Endothelial cell (in vitro differentiated cells): ENCODE results near the gene SEPTIN8. TPM values are rescaled to one million over a fixed set of nuclear protein-coding genes. Genes with fewer than 3 reads are reported as not detected.

Experiments
- DNase-seq: peaks from one replicate; pipeline ENCODE4 v3.0.0; 2021; ENCODE audit warnings: low spot score
- H3K27ac Mint-ChIP-seq: one replicate; pipeline ENCODE4 v1.8.0; 2021; ENCODE audit warnings: mixed read lengths, inconsistent platforms; ENCODE audit not compliant: unreplicated experiment
- H3K27me3 Mint-ChIP-seq: one replicate; pipeline ENCODE4 v1.8.0; 2021; ENCODE audit warnings: mild to moderate bottlenecking, moderate library complexity, mixed read lengths, inconsistent platforms; ENCODE audit not compliant: unreplicated experiment
- H3K36me3 Mint-ChIP-seq: one replicate; pipeline ENCODE4 v1.8.0; 2021; ENCODE audit warnings: mild to moderate bottlenecking, low read depth, mixed read lengths, inconsistent platforms; ENCODE audit not compliant: unreplicated experiment
- H3K4me1 Mint-ChIP-seq: one replicate; pipeline ENCODE4 v1.8.0; 2021; ENCODE audit warnings: mild to moderate bottlenecking, mixed read lengths, inconsistent platforms; ENCODE audit not compliant: unreplicated experiment
- H3K4me3 Mint-ChIP-seq: one replicate; pipeline ENCODE4 v1.8.0; 2021; ENCODE audit warnings: mild to moderate bottlenecking, mixed read lengths, inconsistent platforms; ENCODE audit not compliant: unreplicated experiment
- H3K9me3 Mint-ChIP-seq: one replicate; pipeline ENCODE4 v1.8.0; 2021; ENCODE audit warnings: mixed read lengths, inconsistent platforms; ENCODE audit not compliant: unreplicated experiment
- total RNA-seq: library from RNA; stranded (reverse); fragmentation: NEBNext Ultra II Directional; extraction: Animal tissue kit (Norgen Biotek cat#: 25700); gene quantifications from one replicate; pipeline ENCODE4 v1.2.1, GENCODE V29; 2021; ENCODE audit not compliant: unreplicated experiment
- TF ChIP-seq, protein P1 (sequence below): fragments of 200-600 bp; sonication (generic); IDR thresholded peaks from one replicate; pipeline ENCODE4 v1.5.0; 2021; ENCODE audit warnings: antibody characterized with exemption; ENCODE audit not compliant: unreplicated experiment

Gene SEPTIN8
- total RNA-seq, 1 donor from 2014 or later = 22.8 TPM

DNA sequence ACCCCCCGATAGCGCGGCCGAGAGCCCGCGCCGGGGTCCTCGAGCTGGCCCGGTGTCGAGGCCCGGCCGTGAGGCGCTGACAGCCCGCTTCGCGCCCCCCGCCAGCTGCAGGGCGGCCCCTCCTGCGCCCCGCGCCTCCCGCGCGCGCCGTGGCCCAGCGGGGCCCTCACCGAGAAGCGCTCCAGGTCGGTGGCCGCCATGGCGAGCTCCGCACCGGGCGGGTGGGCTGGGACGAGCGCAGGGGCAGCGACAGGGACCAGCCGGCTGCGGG lies 166 bp downstream of the SEPTIN8 start:
- Mint-ChIP-seq H3K36me3 (peaks cover 9% of the 10 kb centered on the region), H3K27ac (no peak overlapping the region), H3K4me3 (no peak overlapping the region), H3K4me1 (peaks cover 20% of the 10 kb centered on the region), H3K9me3 (no peaks in the 10 kb centered on the region), H3K27me3 (peaks cover 12% of the 10 kb centered on the region)
- no peak for DNase-seq
- TF ChIP-seq, protein P1, sequence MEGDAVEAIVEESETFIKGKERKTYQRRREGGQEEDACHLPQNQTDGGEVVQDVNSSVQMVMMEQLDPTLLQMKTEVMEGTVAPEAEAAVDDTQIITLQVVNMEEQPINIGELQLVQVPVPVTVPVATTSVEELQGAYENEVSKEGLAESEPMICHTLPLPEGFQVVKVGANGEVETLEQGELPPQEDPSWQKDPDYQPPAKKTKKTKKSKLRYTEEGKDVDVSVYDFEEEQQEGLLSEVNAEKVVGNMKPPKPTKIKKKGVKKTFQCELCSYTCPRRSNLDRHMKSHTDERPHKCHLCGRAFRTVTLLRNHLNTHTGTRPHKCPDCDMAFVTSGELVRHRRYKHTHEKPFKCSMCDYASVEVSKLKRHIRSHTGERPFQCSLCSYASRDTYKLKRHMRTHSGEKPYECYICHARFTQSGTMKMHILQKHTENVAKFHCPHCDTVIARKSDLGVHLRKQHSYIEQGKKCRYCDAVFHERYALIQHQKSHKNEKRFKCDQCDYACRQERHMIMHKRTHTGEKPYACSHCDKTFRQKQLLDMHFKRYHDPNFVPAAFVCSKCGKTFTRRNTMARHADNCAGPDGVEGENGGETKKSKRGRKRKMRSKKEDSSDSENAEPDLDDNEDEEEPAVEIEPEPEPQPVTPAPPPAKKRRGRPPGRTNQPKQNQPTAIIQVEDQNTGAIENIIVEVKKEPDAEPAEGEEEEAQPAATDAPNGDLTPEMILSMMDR = no peak

DNA sequence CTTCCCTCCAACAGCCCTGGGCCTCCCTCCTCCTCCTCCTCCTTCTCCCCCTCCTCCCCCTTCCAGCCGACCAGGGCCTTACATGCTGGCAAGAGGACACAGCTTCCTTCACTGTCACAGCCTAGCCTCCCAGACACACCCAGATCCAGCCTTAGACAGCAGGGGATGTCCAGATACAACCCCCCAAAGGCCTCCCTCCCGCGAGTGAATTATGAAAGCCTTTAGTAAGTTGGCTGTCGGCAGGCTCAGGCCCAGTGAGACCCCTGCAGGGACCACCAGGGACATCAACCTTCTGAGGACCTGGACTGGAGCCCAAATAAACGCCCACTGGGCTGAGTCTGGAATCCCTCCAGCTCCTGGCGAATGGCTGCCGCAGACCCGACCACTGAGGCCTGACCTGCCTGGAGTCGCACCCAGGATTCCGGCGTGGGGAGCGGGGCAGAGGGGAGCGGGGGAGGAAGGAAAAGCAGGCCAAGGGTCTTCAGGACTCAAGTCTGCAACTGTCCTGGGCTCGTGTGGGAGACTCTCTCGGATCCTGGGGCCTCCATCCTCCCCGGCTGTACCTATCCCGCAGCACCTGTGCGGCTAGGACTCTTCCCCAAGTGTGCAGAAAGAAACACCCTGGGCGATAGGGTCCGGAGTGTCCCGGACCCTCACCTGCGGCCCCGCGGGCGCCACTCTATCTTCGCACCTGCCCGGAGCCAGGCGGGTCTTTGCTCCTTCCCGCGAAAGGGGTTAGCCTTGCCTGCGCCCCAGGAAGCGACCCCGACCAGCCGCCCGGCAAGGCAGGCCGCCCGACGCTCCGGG lies 705 bp downstream of the SEPTIN8 start:
- peaks cover 12% of the 10 kb centered on the region for H3K27me3 Mint-ChIP-seq
- peak; percentile 19 for DNase-seq
- no peaks in the 10 kb centered on the region for H3K9me3 Mint-ChIP-seq
- TF ChIP-seq, protein P1 = no peak
- peaks cover 16% of the 10 kb centered on the region for H3K4me1 Mint-ChIP-seq
- H3K27ac Mint-ChIP-seq = no peak overlapping the region
- H3K4me3 Mint-ChIP-seq = peak overlapping the region; percentile 80
- H3K36me3 Mint-ChIP-seq = peaks cover 9% of the 10 kb centered on the region

DNA sequence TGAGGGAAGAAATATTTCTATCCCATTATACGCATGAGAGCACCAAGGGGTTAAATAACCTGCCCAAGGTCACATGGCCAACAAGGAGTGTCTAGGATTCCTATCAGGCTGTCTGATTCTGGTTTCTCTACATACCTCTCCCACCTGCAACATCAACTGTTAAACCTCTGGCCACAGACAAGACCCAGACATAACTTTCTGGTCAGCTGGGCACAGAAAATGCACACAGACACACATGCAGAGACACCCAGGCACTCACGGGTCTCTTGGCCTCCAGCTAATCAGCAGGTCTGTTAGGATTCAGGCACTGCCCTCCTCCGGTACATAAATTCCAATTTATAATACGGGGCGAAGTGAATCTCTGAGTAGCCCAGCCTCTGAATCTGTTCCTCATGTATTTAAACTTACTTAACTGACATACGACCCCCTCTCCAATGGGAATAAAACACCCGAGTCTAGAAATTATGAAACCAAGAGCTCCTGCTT lies 1.5 kb downstream of the SEPTIN8 start:
- Mint-ChIP-seq H3K4me3 (peak overlapping the region; percentile 40), H3K36me3 (peaks cover 9% of the 10 kb centered on the region), H3K9me3 (no peaks in the 10 kb centered on the region), H3K4me1 (peaks cover 19% of the 10 kb centered on the region), H3K27ac (no peak overlapping the region), H3K27me3 (peaks cover 12% of the 10 kb centered on the region)
- TF ChIP-seq, protein P1 = no peak
- no peak for DNase-seq

DNA sequence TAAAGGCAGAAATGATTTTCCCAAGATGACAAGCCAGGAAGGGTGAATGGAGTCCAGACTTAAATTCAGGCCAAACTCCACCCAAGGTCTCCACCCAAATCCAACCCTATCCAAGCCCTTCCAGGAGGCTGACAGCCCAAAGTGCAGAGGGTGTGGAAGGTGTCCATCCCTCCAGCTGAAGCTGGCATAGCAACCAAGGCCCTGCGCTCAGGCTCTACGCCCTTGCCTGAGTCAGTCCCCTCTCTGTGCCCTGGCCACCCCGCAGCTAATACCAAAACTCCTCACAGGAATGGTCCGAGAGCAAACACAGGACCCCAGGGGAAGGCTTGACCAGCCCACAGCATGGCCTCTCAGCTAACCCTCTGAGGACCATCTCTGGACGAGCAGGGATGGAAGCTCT lies 2.1 kb downstream of the SEPTIN8 start:
- TF ChIP-seq, protein P1 = no peak
- H3K27me3 Mint-ChIP-seq = peaks cover 12% of the 10 kb centered on the region
- peaks cover 9% of the 10 kb centered on the region for H3K36me3 Mint-ChIP-seq
- no peak overlapping the region for H3K4me3 Mint-ChIP-seq
- H3K27ac Mint-ChIP-seq = no peak overlapping the region
- H3K4me1 Mint-ChIP-seq = peaks cover 19% of the 10 kb centered on the region
- no peak for DNase-seq
- H3K9me3 Mint-ChIP-seq = no peaks in the 10 kb centered on the region

DNA sequence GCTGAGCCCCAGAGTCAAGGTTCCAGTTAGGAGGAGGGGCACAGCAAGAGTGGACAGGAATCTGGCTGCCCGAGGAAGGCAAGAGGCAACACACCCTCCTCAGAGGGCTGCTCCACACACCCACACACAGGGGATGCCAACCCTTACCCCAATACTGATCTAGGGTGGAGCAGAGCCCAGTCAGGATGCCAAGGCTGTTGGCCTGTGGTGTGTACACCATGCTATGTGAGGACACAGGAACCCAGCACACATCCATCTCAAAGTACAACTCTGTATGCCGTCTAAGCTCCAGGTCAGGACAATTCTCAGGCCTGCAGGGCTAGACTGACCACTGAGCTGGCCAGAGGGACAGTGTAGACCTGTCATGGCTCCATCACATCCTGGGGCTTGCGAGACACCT lies 2.6 kb downstream of the SEPTIN8 start:
- Mint-ChIP-seq H3K36me3 (peaks cover 9% of the 10 kb centered on the region), H3K4me1 (peaks cover 18% of the 10 kb centered on the region), H3K27me3 (peaks cover 12% of the 10 kb centered on the region), H3K9me3 (no peaks in the 10 kb centered on the region), H3K4me3 (no peak overlapping the region), H3K27ac (no peak overlapping the region)
- TF ChIP-seq, protein P1 = no peak
- DNase-seq = no peak
